CD8-positive, alpha-beta memory T cell (primary cell): ENCODE results near the gene DDX1. TPM values are rescaled to one million over a fixed set of nuclear protein-coding genes. Genes with fewer than 3 reads are reported as not detected.

Source experiments
- CTCF ChIA-PET: fragments of 350-600 bp; sonication (Branson Sonifier 250); formaldehyde crosslinking; loops from one replicate; lab custom pipeline; 2021; ENCODE audit warnings: antibody characterized with exemption; lab: Charles Lee
- POLR2A ChIA-PET: fragments of 350-600 bp; sonication (Branson Sonifier 250); formaldehyde crosslinking; loops from one replicate; lab custom pipeline; 2021; ENCODE audit warnings: antibody characterized with exemption; lab: Charles Lee
- DNase-seq, 5 donors: peaks; one replicate each; pipeline versions ENCODE4 v3.0.0 to v3.0.0-alpha.2; 2020 to 2022; ENCODE audit warnings: mixed read lengths in 1 of 5
- H3K27ac ChIP-seq: one replicate; pipeline ENCODE4 v1.7.0; 2013; ENCODE audit warnings: low read depth, mild to moderate bottlenecking, low read length, moderate library complexity
- H3K27me3 ChIP-seq: 2 replicates; pipeline ENCODE4 v1.7.0; 2013; ENCODE audit warnings: low read length, mild to moderate bottlenecking; ENCODE audit not compliant: insufficient read depth, poor library complexity, severe bottlenecking
- H3K36me3 ChIP-seq: 2 replicates; pipeline ENCODE4 v1.7.0; 2013; ENCODE audit warnings: mild to moderate bottlenecking, low read length, moderate library complexity; ENCODE audit not compliant: insufficient read depth
- H3K4me1 ChIP-seq: 2 replicates; pipeline ENCODE4 v1.7.0; 2013; ENCODE audit warnings: mild to moderate bottlenecking, low read length, moderate library complexity; ENCODE audit not compliant: insufficient read depth
- H3K4me3 ChIP-seq: 2 replicates; pipeline ENCODE4 v1.7.0; 2013; ENCODE audit warnings: mild to moderate bottlenecking, low read length
- H3K9me3 ChIP-seq: 2 replicates; pipeline ENCODE4 v1.7.0; 2013; ENCODE audit warnings: mild to moderate bottlenecking, low read length
- H3K27ac Mint-ChIP-seq, 8 donors: one replicate each; pipeline ENCODE4 v1.8.0; 2020 to 2021; ENCODE audit warnings: mixed read lengths in 8 of 8, mild to moderate bottlenecking in 6 of 8, inconsistent platforms in 3 of 8, moderate library complexity in 3 of 8
- H3K27me3 Mint-ChIP-seq, 2 donors: one replicate each; pipeline ENCODE4 v1.8.0; 2020 to 2021; ENCODE audit warnings: mixed read lengths in 2 of 2, mild to moderate bottlenecking in 1 of 2, moderate library complexity in 1 of 2
- H3K36me3 Mint-ChIP-seq, 3 donors: one replicate each; pipeline ENCODE4 v1.8.0; 2020 to 2021; ENCODE audit warnings: mixed read lengths in 3 of 3, inconsistent platforms in 1 of 3, mild to moderate bottlenecking in 1 of 3
- H3K4me1 Mint-ChIP-seq, 3 donors: one replicate each; pipeline ENCODE4 v1.8.0; 2020 to 2021; ENCODE audit warnings: mixed read lengths in 3 of 3, inconsistent platforms in 1 of 3, mild to moderate bottlenecking in 1 of 3
- H3K4me3 Mint-ChIP-seq, 7 donors: one replicate each; pipeline ENCODE4 v1.8.0; 2020 to 2021; ENCODE audit warnings: mixed read lengths in 7 of 7, mild to moderate bottlenecking in 6 of 7, moderate library complexity in 4 of 7, inconsistent platforms in 2 of 7
- H3K9me3 Mint-ChIP-seq, 5 donors: one replicate each; pipeline ENCODE4 v1.8.0; 2020 to 2022; ENCODE audit warnings: mixed read lengths in 5 of 5, mild to moderate bottlenecking in 3 of 5, moderate library complexity in 2 of 5, inconsistent platforms in 1 of 5
- polyA plus RNA-seq: library from polyadenylated mRNA; unstranded; fragments of 300-500 nt; fragmentation: Illumina TruSeq; gene quantifications from one replicate; pipeline ENCODE4 v1.2.3, GENCODE V29; 2021
- total RNA-seq, 2 experiments: library from RNA; stranded (reverse); gene quantifications; one replicate each; pipeline ENCODE4 v1.2.3, GENCODE V29; 2021

Gene DDX1
- total and polyA plus RNA-seq, 3 experiments from 2014 or later = 54.1 to 137 (median 132) TPM

- CTCF ChIA-PET = no interaction called here
- H3K27me3 ChIP-seq = no peaks in the 10 kb centered on the region
- Mint-ChIP-seq H3K27ac (no peak overlapping the region), H3K4me1 (no peaks in the 10 kb centered on the region), H3K9me3 (peaks cover 0 to 3% (median 0%) of the 10 kb centered on the region in 5 donors), H3K27me3 (no peaks in the 10 kb centered on the region), H3K4me3 (no peak overlapping the region), H3K36me3 (peaks cover 9 to 18% (median 13%) of the 10 kb centered on the region in 3 donors)
- H3K9me3 ChIP-seq = no peaks in the 10 kb centered on the region
- POLR2A ChIA-PET = no interaction called here
- no peak overlapping the region for H3K4me3 ChIP-seq
- no peak overlapping the region for H3K27ac ChIP-seq
- no peaks in the 10 kb centered on the region for H3K36me3 ChIP-seq
- no peaks in the 10 kb centered on the region for H3K4me1 ChIP-seq
- DNase-seq = no peak
Observed at GRCh38 chr2:15645720-15646385, 54.2 kb downstream of the DDX1 start.

GRCh38 chr2:15646661-15647060 lies 55.0 kb downstream of the DDX1 start:
- no peaks in the 10 kb centered on the region for H3K36me3 ChIP-seq
- Mint-ChIP-seq H3K4me3 (no peak overlapping the region), H3K27me3 (no peaks in the 10 kb centered on the region), H3K36me3 (peaks cover 2 to 10% (median 6%) of the 10 kb centered on the region in 3 donors), H3K9me3 (peaks cover 0 to 3% (median 0%) of the 10 kb centered on the region in 5 donors), H3K27ac (no peak overlapping the region), H3K4me1 (no peaks in the 10 kb centered on the region)
- no peaks in the 10 kb centered on the region for H3K27me3 ChIP-seq
- H3K4me1 ChIP-seq = no peaks in the 10 kb centered on the region
- no peaks in the 10 kb centered on the region for H3K9me3 ChIP-seq
- no peak overlapping the region for H3K4me3 ChIP-seq
- POLR2A ChIA-PET = no interaction called here
- no peak overlapping the region for H3K27ac ChIP-seq
- CTCF ChIA-PET = no interaction called here
- no peak for DNase-seq

GRCh38 chr2:15647622-15648590 lies 56.2 kb downstream of the DDX1 start:
- Histone ChIP-seq H3K4me1 (no peaks in the 10 kb centered on the region), H3K36me3 (no peaks in the 10 kb centered on the region), H3K4me3 (no peak overlapping the region), H3K27me3 (no peaks in the 10 kb centered on the region), H3K27ac (no peak overlapping the region), H3K9me3 (no peaks in the 10 kb centered on the region)
- Mint-ChIP-seq H3K9me3 (peaks cover 0 to 2% (median 0%) of the 10 kb centered on the region in 5 donors), H3K4me1 (no peaks in the 10 kb centered on the region), H3K4me3 (no peak overlapping the region), H3K27me3 (no peaks in the 10 kb centered on the region), H3K36me3 (peaks cover 0 to 3% (median 0%) of the 10 kb centered on the region in 3 donors), H3K27ac (peak overlapping the region in 2 of 8 donors; percentile 51 to 84)
- no peak for DNase-seq
- ChIA-PET POLR2A (no interaction called here), CTCF (no interaction called here)

GRCh38 chr2:15648593-15649525 lies 57.2 kb downstream of the DDX1 start:
- DNase-seq = no peak
- no peaks in the 10 kb centered on the region for H3K4me1 ChIP-seq
- no peaks in the 10 kb centered on the region for H3K9me3 ChIP-seq
- POLR2A ChIA-PET = no interaction called here
- CTCF ChIA-PET = no interaction called here
- H3K9me3 Mint-ChIP-seq = no peaks in the 10 kb centered on the region
- no peaks in the 10 kb centered on the region for H3K4me1 Mint-ChIP-seq
- no peak overlapping the region for H3K4me3 ChIP-seq
- H3K27ac ChIP-seq = no peak overlapping the region
- no peaks in the 10 kb centered on the region for H3K36me3 ChIP-seq
- H3K27ac Mint-ChIP-seq = peak overlapping the region in 1 of 8 donors; percentile 51
- no peaks in the 10 kb centered on the region for H3K27me3 Mint-ChIP-seq
- no peak overlapping the region for H3K4me3 Mint-ChIP-seq
- H3K36me3 Mint-ChIP-seq = no peaks in the 10 kb centered on the region
- H3K27me3 ChIP-seq = no peaks in the 10 kb centered on the region

- H3K4me1 ChIP-seq = no peaks in the 10 kb centered on the region
- Mint-ChIP-seq H3K4me1 (no peaks in the 10 kb centered on the region), H3K36me3 (no peaks in the 10 kb centered on the region), H3K9me3 (no peaks in the 10 kb centered on the region), H3K27me3 (no peaks in the 10 kb centered on the region), H3K4me3 (no peak overlapping the region), H3K27ac (no peak overlapping the region)
- no peaks in the 10 kb centered on the region for H3K27me3 ChIP-seq
- H3K4me3 ChIP-seq = no peak overlapping the region
- H3K9me3 ChIP-seq = no peaks in the 10 kb centered on the region
- H3K36me3 ChIP-seq = no peaks in the 10 kb centered on the region
- no peak for DNase-seq
- POLR2A ChIA-PET = no interaction called here
- CTCF ChIA-PET = no interaction called here
- no peak overlapping the region for H3K27ac ChIP-seq
Observed at GRCh38 chr2:15649561-15650255, 58.0 kb downstream of the DDX1 start.

GRCh38 chr2:15650616-15651366 lies 59.1 kb downstream of the DDX1 start:
- H3K27me3 Mint-ChIP-seq = peaks cover 2 to 7% of the 10 kb centered on the region in 2 donors
- peak overlapping the region in 1 of 8 donors; percentile 35 for H3K27ac Mint-ChIP-seq
- Histone ChIP-seq H3K27me3 (no peaks in the 10 kb centered on the region), H3K4me3 (no peak overlapping the region), H3K27ac (no peak overlapping the region), H3K4me1 (no peaks in the 10 kb centered on the region), H3K9me3 (no peaks in the 10 kb centered on the region), H3K36me3 (no peaks in the 10 kb centered on the region)
- ChIA-PET POLR2A (no interaction called here), CTCF (no interaction called here)
- no peaks in the 10 kb centered on the region for H3K4me1 Mint-ChIP-seq
- no peaks in the 10 kb centered on the region for H3K36me3 Mint-ChIP-seq
- peak overlapping the region in 1 of 7 donors; percentile 29 for H3K4me3 Mint-ChIP-seq
- H3K9me3 Mint-ChIP-seq = no peaks in the 10 kb centered on the region
- DNase-seq = no peak

- H3K27me3 ChIP-seq = no peaks in the 10 kb centered on the region
- Mint-ChIP-seq H3K27me3 (peaks cover 2 to 11% of the 10 kb centered on the region in 2 donors), H3K4me1 (no peaks in the 10 kb centered on the region), H3K36me3 (no peaks in the 10 kb centered on the region), H3K27ac (peak overlapping the region in 1 of 8 donors; percentile 35), H3K9me3 (no peaks in the 10 kb centered on the region), H3K4me3 (no peak overlapping the region)
- H3K9me3 ChIP-seq = no peaks in the 10 kb centered on the region
- no peaks in the 10 kb centered on the region for H3K36me3 ChIP-seq
- H3K27ac ChIP-seq = no peak overlapping the region
- H3K4me3 ChIP-seq = no peak overlapping the region
- H3K4me1 ChIP-seq = no peaks in the 10 kb centered on the region
- POLR2A ChIA-PET = no interaction called here
- DNase-seq = no peak
- CTCF ChIA-PET = no interaction called here
Observed at GRCh38 chr2:15651367-15651727, 59.7 kb downstream of the DDX1 start.
